HG03432 (cell line): ENCODE data around the gene ATP9A.

Experiments
- ATAC-seq: cut with Tn5 transposase; IDR thresholded peaks from one replicate; pipeline ENCODE4 v1.9.1; 2021; ENCODE audit warnings: mild to moderate bottlenecking, moderate library complexity; ENCODE audit not compliant: unreplicated experiment

The ATP9A gene

GRCh38 chr20:51563174-51563485 lies 205.1 kb downstream of the ATP9A start:
- ATAC-seq: no peak

DNA sequence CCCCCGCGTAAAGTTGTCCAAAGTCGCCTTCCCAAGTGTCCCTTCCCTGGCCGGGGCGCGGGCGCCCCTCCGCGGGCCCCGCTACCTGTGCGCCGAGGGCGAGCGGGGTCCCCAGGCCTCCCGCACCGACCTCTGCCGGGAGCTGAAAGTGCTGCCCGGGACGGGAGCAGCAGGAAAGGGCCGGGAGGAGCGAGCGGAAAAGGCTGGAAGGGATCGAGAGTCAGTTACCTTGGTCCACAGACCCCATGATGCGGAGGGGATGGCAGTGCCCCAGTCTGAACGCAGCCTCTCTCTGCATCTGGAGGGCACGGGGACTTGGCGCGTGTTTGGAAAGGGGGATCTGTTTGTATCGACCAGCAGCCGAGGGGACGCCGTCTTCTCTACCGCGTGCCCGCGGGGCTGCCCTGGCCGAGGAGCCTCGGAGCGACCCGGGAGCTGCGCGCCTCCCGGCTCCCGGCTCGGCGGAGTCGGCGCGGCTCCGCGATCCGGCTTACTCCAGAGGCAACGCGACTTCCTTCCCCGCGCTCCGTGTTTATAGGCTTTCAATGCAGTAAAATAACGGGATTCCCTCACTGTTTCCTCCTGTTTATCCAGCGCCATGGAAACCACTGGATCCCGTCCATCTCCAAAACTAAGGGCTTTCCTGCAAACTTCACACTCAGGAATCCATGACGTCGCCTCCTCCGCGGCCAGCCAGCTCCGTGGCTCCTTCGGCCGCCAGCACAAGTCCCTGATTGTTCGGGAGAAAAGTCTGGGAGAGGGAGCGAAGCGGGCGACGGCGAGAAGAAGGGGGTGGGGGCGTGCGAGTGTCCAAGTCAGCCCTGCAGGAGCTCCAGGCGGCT lies 205.6 kb downstream of the ATP9A start:
- ATAC-seq: no peak

DNA sequence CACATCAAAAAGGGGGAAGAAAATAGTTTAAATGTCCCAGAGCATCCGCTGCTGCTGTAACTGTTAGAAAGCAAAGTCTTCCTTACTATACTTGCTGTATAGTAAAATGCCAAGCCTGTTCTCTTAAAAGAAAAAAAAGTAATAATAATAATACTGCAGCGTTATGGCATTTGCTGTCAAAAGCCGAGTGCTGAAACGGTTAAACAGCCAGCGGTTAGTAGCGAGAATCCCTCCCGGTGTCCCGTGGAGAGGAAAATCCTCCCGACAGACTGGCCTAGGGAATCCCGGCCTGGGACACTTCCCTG lies 206.2 kb downstream of the ATP9A start:
- ATAC-seq: no peak

DNA sequence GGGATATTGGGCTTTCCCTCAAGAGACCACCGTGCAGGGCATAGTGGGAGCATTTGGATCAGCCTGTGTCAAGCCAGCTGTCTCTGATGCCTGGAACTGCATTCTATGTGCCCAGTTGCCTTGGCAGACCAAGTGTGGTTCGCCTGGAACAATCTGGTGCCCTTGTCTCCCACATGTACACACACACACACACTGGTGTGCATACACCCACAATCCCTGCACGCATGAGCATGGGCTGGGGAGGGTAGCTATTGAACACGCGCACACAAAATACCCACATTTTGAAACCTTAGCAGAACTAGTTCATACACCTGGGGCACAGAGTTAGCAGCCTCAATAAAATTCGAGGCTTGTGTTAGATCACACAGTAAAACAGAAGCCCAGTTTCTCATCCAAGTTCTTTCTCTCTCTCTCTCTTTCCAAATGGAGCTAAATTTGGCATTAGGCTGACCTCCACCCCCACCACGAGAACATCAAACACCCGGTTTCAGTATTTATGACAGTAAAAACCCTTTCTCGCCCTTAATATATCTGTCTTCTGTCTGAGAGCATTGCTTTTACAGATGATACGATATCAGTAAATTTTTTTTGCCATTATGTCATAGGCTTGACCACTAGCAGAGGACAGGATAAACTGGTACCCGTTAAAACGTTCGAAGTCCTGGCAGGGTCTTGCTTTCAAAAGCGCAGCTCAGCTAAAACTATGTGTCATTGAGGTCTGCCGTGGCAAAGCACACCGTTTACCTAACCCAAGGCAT lies 207.5 kb downstream of the ATP9A start:
- no peak for ATAC-seq

DNA sequence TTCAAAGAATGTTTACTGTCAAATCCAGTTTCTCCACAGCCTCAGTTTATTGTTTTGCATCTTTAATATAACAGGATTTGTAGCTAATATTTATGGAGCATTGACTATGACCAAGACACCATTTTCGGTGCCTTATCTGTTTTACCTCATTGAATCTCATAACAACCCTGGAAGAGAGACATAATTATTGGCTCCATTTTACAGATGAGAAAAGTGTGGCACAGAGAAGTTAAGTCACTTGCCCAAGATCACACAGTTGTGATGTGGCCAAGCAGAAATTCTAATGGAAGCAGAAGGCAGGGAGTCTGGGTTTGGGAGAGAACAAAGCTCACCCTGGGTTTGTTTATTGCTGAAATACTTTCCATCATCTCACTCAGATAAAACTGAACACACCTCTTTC lies 208.1 kb downstream of the ATP9A start:
- ATAC-seq: no peak

DNA sequence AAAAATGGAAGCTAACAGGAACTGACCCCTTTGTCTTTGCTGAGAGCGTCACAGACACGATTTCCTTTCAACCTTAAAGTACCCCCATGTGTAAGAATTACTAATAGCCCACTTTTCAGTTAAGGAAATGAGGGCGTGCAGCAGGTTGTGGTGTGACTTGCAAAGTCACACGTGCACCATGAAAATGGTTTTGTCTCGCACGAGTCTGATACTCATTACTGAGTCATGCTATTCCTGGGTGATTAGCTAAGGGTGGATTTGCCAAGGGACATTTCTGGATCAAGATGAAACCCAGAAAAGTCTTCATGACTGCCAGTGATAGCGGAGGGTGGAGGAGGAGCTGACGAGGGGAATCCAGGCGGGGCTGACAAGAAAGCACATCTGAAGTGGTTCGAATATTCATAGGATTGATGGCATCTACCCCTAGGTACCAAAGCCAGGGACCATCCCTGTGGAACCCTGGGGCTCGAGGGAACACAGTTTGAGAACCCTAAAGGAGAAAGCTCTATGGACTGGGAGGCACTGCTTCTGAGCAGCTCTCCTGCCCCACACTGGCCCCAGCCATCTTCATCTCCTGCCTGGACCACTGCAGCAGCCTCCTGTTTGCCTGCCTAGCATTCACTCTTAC lies 213.5 kb downstream of the ATP9A start:
- ATAC-seq: no peak

DNA sequence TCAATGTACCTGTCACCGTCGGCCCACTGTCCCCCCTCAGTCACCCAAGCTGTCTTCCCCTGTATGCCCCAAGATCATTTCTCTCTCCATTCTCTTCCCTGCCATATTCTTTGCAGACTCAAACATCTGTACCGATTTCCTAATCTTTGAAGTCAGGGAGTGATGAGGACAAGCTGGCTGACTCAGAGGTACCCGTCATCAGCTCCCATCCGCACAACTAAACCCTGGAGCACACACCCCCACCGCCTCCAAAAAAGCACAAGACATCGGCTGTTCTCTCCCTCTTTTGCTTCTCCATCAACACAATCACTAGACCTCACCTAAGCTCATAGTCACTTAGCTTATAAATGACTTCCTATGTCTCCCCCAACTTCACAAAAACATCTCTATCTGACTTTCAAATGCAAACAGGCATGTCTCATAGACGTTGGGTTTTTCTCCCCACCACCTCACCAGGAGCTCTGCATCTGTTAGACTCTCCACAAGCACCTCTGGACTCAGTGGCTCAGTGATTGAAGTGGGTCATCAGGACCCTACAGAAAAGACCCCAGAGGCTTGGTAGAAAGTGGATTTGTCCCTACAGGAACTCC lies 214.2 kb downstream of the ATP9A start:
- ATAC-seq: no peak

- no peak for ATAC-seq
These were observed 217.0 kb downstream of the ATP9A start for GRCh38 chr20:51551186-51551585.

GRCh38 chr20:51549474-51549873 lies 218.7 kb downstream of the ATP9A start:
- ATAC-seq: no peak

- no peak for ATAC-seq
These were observed 220.2 kb downstream of the ATP9A start for GRCh38 chr20:51547951-51548350.
